Testis (tissue), 2 donors: ENCODE measurements around the gene GOLM1.

ENCODE experiments used
- POLR2A ChIP-seq: fragments of 450-650 bp; IDR thresholded peaks from one replicate; pipeline ENCODE4 v1.6.1; 2017; ENCODE audit warnings: antibody characterized with exemption, mild to moderate bottlenecking, moderate library complexity
- TF ChIP-seq, protein P1 (sequence below), 3 experiments: fragments of 450-650 bp in 2 of 3; fragments of 200-600 bp in 1 of 3; sonication (generic) in 1 of 3; IDR thresholded peaks; one replicate each; pipeline ENCODE4 v1.5.1; 2016 to 2019; ENCODE audit warnings: antibody characterized with exemption in 3 of 3, mild to moderate bottlenecking in 2 of 3, moderate library complexity in 1 of 3

DNA sequence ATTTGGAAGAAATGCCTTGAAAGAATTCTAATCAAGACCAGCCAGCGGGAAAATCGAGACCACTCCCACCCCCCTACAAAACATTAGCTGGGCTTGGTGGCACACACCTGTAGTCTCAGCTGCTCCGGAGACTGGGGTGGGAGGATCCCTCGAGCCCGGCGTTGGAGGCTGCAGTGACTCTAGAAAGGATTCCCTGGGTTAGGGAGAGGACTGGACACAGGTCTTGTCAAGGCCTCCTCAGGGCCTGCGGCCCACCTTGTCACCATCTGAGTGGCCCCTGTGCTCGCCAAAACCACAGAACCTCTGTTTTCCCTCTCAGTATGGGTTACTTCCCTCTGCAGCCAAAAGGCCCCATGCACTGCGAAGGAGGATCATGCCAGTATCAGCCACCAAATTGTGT lies 16.5 kb upstream of the GOLM1 start:
- TF ChIP-seq POLR2A: no peak
- TF ChIP-seq, protein P1, sequence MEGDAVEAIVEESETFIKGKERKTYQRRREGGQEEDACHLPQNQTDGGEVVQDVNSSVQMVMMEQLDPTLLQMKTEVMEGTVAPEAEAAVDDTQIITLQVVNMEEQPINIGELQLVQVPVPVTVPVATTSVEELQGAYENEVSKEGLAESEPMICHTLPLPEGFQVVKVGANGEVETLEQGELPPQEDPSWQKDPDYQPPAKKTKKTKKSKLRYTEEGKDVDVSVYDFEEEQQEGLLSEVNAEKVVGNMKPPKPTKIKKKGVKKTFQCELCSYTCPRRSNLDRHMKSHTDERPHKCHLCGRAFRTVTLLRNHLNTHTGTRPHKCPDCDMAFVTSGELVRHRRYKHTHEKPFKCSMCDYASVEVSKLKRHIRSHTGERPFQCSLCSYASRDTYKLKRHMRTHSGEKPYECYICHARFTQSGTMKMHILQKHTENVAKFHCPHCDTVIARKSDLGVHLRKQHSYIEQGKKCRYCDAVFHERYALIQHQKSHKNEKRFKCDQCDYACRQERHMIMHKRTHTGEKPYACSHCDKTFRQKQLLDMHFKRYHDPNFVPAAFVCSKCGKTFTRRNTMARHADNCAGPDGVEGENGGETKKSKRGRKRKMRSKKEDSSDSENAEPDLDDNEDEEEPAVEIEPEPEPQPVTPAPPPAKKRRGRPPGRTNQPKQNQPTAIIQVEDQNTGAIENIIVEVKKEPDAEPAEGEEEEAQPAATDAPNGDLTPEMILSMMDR (IDR thresholded peaks at IDR 0.05): no peak
